Measurements from ENCODE around the gene TJP2.

The TJP2 gene

GRCh38 chr9:69147041-69147834, 26.8 kb upstream of the TJP2 start:
- TF ChIP-seq, protein P1, sequence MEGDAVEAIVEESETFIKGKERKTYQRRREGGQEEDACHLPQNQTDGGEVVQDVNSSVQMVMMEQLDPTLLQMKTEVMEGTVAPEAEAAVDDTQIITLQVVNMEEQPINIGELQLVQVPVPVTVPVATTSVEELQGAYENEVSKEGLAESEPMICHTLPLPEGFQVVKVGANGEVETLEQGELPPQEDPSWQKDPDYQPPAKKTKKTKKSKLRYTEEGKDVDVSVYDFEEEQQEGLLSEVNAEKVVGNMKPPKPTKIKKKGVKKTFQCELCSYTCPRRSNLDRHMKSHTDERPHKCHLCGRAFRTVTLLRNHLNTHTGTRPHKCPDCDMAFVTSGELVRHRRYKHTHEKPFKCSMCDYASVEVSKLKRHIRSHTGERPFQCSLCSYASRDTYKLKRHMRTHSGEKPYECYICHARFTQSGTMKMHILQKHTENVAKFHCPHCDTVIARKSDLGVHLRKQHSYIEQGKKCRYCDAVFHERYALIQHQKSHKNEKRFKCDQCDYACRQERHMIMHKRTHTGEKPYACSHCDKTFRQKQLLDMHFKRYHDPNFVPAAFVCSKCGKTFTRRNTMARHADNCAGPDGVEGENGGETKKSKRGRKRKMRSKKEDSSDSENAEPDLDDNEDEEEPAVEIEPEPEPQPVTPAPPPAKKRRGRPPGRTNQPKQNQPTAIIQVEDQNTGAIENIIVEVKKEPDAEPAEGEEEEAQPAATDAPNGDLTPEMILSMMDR (IDR thresholded peaks at IDR 0.05) = no peak
- no peak overlapping the region for H2AFZ ChIP-seq
- no peaks in the 10 kb centered on the region for H3K4me1 ChIP-seq
- H3K4me3 ChIP-seq (ENCODE audit: low read depth, low read length) = no peak overlapping the region
- no peak overlapping the region for H3K4me2 ChIP-seq (ENCODE audit: low read length)
- no peak overlapping the region for H3K9ac ChIP-seq
- H3K36me3 ChIP-seq (ENCODE audit: control insufficient read depth, insufficient read depth, low read length) = no peaks in the 10 kb centered on the region
- H3K9me3 ChIP-seq (ENCODE audit: control insufficient read depth, low read length) = no peaks in the 10 kb centered on the region
- H3K27me3 ChIP-seq (ENCODE audit: control insufficient read depth, insufficient read depth, low read length) = no peaks in the 10 kb centered on the region
- no peak overlapping the region for H3K27ac ChIP-seq
- H3K79me2 ChIP-seq = no peaks in the 10 kb centered on the region

GRCh38 chr9:69149321-69149807, 24.7 kb upstream of the TJP2 start:
- H3K79me2 ChIP-seq = no peaks in the 10 kb centered on the region
- no peaks in the 10 kb centered on the region for H3K27me3 ChIP-seq (ENCODE audit: control insufficient read depth, insufficient read depth, low read length)
- H3K4me1 ChIP-seq = no peaks in the 10 kb centered on the region
- TF ChIP-seq, protein P1 (IDR thresholded peaks at IDR 0.05) = no peak
- no peak overlapping the region for H2AFZ ChIP-seq
- no peak overlapping the region for H3K9ac ChIP-seq
- H3K27ac ChIP-seq = no peak overlapping the region
- no peak overlapping the region for H3K4me2 ChIP-seq (ENCODE audit: low read length)
- no peak overlapping the region for H3K4me3 ChIP-seq (ENCODE audit: low read depth, low read length)
- H3K9me3 ChIP-seq (ENCODE audit: control insufficient read depth, low read length) = no peaks in the 10 kb centered on the region
- H3K36me3 ChIP-seq (ENCODE audit: control insufficient read depth, insufficient read depth, low read length) = no peaks in the 10 kb centered on the region

DNA sequence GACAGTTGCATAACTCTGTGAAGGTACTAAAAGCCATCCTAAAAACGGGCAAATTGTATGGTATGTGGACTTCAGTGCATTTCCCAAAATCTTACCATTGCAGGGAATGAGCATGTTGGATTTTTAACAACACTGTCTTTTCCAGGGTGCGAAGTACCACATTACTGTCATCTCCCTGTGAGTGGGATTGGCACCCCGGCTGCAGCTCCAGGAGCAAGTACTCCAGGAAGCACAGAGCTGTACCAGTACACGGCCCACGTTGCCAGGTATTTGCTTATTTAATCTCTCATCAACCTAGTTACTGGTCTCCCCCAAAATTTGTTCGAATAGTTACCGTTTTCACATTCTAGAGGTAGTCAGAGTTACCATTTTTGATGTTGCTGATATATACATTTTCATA, 22.6 kb upstream of the TJP2 start:
- Histone ChIP-seq H3K79me2 (no peaks in the 10 kb centered on the region), H3K9ac (no peak overlapping the region), H3K4me2 (ENCODE audit: low read length) (no peak overlapping the region), H3K27ac (no peak overlapping the region), H3K4me3 (ENCODE audit: low read depth, low read length) (no peak overlapping the region), H3K9me3 (ENCODE audit: control insufficient read depth, low read length) (no peaks in the 10 kb centered on the region), H3K27me3 (ENCODE audit: control insufficient read depth, insufficient read depth, low read length) (no peaks in the 10 kb centered on the region), H3K36me3 (ENCODE audit: control insufficient read depth, insufficient read depth, low read length) (no peaks in the 10 kb centered on the region), H3K4me1 (no peaks in the 10 kb centered on the region), H2AFZ (no peak overlapping the region)
- TF ChIP-seq, protein P1 (IDR thresholded peaks at IDR 0.05) = no peak

- H2AFZ ChIP-seq = no peak overlapping the region
- no peaks in the 10 kb centered on the region for H3K9me3 ChIP-seq (ENCODE audit: control insufficient read depth, low read length)
- no peak overlapping the region for H3K4me3 ChIP-seq (ENCODE audit: low read depth, low read length)
- H3K4me1 ChIP-seq = no peaks in the 10 kb centered on the region
- H3K79me2 ChIP-seq = no peaks in the 10 kb centered on the region
- H3K9ac ChIP-seq = no peak overlapping the region
- TF ChIP-seq, protein P1 (IDR thresholded peaks at IDR 0.05) = no peak
- H3K27ac ChIP-seq = no peak overlapping the region
- no peak overlapping the region for H3K4me2 ChIP-seq (ENCODE audit: low read length)
- H3K27me3 ChIP-seq (ENCODE audit: control insufficient read depth, insufficient read depth, low read length) = no peaks in the 10 kb centered on the region
- H3K36me3 ChIP-seq (ENCODE audit: control insufficient read depth, insufficient read depth, low read length) = no peaks in the 10 kb centered on the region
These were observed 20.2 kb upstream of the TJP2 start for GRCh38 chr9:69153707-69154521.

Data from parathyroid adenoma (tissue), 2 donors.